HG03457 (cell line): Measurements from ENCODE around the gene BASP1.
"Not testable (repeated sequence)": the region's sequence is repeated elsewhere in the genome, so short reads cannot be mapped to it uniquely, and the experiment has no call there.

Experiments
- ATAC-seq: cut with Tn5 transposase; IDR thresholded peaks from one replicate; pipeline ENCODE4 v1.9.1; 2021; ENCODE audit warnings: moderate number of reproducible peaks; ENCODE audit not compliant: unreplicated experiment

BASP1 gene

DNA sequence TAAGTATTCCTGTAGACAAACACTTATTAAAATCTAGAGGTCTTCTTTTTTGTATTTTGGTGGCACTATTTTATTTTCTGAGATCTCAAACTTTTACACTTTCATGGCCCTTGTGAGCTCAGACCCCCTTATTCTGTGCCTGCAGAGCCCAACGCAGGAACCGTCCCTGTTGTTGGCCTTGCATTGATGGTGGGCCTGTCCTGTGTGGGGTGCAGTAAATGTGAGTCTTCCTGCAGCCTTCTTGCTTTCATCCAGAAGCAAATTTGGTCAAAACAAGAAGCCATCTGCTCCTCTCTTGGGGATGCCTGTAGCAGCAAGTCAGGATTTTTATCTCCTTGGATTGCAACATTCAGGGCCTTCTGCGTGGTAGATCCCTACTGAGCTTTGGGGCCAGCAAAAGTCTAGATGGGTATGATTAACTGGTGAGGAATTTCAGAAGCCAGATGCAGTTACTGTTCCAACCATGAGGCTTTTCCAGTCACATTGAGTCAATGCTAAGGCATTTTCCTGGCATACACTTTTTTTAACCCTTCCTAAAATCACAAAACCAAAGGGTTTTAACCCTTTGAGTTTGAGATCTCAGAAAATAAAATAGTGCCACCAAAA lies 31.7 kb downstream of the BASP1 start:
- ATAC-seq, result no peak

GRCh38 chr5:17249841-17250240 lies 32.4 kb downstream of the BASP1 start:
- ATAC-seq, result not testable (repeated sequence)

DNA sequence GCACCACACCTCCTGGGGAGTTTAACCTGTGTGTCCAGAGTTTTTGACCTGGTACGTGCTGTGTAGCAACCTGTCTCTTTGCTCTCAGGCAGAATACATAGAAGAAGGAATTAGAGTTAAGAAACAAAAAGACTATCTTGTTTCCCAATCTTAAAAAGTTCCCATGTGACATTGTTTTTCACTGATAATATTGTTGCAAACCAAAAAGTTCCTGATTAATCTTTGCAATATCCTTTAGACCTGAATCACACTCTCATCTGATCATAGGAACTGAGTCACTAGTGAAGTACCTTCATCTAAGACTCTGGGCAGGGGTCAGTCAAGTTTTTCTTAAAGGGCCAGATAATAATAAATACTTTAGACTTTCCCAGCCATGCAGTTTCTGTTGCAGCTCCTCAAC lies 35.1 kb downstream of the BASP1 start:
- no peak for ATAC-seq

DNA sequence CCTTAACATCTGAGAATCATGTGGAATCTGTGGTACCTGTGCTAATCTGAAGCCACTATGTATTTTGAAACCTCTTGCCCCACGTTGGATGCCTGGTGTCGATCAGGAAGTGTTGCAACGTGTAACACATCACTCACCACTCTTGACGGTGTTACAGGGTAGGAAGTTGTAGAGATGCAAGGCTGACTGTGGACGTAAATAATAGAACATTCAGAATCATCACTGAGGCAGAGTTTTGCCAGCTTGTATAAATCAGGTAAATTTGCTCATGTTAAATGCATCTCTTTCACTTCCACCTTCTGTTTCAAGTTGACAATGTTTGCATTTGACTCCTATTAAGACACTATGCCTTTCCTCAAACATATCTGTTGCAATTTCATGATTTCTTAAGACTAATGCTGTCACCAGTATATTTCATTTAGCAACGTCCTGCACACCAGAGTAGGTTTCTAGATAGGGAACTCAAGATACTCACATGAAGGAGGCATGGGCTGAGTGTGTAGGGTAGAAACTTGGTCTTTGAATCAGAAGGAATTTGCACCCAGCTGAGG lies 38.1 kb downstream of the BASP1 start:
- ATAC-seq, result peak; percentile 34

DNA sequence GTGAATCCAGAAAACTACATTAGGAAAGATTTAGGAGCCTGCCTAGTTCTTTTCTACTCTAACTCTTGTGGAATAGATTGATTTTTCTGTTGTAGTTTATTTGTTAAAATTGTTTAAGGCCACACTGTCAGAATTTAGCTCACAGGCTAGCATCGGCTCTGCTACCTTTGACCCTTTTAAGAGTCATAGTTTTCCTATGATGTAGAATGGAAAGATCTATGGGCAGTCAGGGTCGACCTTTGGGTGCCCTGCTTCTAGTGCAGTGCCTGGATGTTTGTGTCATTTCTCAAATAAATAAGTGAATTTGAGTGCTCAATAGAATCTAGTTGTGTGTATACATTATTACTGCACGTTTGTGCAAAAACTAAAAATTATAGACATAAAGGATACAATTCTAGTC lies 38.7 kb downstream of the BASP1 start:
- ATAC-seq, result no peak

- ATAC-seq, result no peak
Measured at GRCh38 chr5:17256839-17257238, 39.4 kb downstream of the BASP1 start.

DNA sequence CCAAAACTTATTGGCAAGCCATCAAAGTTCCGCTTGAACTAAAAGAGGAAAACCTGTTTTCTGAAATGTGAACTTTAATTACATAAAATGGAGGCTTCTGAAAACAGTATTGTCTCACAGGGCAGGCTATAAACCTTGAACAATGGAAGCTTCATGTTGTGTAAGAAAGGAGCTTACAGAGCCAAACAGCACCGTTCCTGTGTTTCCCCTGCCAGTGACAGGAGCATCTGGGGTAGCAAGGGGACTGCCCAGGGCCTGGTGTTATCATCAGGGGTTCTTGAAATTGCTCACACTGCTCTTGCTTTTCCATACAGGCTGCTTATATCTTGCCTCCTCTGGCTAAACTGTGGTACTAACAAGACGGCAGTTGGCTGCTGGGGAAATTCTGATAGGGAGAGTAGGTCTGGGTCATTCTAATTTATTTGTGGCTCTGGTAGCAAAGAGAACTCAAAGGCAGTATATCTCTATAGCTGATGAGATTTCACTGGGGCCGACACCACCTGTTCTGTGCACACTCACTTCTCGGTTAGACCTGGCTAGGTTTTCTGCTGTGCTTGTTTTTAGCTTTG lies 40.4 kb downstream of the BASP1 start:
- ATAC-seq, result peak; percentile 75

DNA sequence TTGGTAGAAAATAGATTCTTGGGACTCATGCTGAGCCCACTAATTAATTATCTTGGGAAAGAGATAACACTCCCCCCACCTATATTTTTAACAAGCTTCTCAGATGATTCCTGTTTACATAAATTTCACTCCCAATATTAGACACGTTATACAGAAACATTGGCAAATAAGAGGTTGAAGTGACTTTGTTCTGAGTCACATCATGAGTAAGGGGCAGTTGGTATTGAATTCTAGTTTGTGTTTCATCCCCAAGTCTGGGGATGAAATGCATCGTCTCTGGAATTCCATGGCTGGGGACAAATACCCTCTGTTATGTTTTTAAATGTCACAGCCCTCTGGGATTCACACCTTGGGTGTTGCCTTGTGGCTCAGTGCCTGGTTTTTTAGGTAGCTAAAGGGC lies 41.0 kb downstream of the BASP1 start:
- ATAC-seq, result no peak

DNA sequence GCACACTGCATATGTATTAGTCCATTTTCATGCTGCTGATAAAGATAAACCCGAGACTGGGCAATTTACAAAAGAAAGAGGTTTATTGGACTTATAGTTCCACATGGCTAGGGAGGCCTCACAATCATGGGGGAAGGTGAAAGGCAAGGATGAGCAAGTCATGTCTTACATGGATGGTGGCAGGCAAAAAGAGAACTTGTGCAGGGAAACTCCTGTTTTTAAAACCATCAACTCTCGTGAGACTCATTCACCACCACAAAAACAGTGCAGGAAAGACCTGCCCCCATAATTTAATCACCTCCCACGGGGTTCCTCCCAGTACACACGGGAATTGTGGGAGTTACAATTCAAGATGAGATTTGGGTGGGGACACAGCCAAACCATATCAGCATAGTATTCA lies 41.6 kb downstream of the BASP1 start:
- ATAC-seq, result not testable (repeated sequence)

DNA sequence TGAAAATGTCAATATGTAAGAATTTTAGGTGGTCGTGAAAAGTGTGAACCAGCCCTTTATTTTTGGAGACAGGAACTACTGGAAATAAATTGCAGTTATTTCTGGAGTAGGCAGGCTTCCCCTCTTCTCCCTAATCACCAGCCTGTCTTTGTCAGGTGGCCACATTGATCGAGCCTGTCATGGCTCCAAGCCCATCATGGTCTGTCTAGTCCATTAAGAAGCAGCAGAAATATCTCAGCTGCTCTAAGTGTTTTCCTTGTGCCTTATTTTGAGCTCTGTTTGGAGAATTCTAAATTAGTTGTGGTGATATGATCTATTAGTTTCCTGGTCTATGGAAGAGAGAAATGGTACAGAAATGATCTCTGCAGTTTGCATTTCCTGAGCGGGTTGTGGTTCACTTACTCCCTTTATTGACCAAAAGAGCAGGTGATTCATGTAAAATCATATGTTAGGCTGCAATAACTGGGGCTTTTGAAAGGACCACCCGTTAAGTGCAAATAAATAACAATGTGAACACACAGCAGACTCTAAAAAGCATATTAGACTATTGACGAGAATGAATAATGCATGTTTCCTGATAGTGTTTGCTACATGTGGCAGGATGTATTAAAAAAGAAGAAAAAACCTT lies 42.3 kb downstream of the BASP1 start:
- ATAC-seq, result no peak

- no peak for ATAC-seq
Measured at GRCh38 chr5:17260549-17260948, 43.1 kb downstream of the BASP1 start.

DNA sequence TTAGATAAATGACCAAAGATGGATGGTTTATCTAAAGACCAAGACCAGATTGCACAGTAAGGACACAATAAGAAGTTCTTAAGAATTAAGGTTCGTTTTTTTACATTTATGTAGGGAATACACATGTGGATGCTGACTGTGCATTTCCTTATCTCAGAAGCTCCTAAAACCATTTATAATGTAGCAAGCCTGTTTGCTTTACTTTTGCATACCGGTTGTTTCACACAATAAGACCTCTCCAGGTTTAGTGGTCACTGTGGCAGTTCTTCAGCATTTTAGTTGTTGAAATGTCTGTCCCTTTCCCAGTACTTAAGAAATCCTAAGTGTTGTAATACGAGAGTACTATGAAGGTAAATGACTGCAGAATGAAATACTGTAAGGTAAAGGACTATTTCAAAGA lies 43.6 kb downstream of the BASP1 start:
- no peak for ATAC-seq

DNA sequence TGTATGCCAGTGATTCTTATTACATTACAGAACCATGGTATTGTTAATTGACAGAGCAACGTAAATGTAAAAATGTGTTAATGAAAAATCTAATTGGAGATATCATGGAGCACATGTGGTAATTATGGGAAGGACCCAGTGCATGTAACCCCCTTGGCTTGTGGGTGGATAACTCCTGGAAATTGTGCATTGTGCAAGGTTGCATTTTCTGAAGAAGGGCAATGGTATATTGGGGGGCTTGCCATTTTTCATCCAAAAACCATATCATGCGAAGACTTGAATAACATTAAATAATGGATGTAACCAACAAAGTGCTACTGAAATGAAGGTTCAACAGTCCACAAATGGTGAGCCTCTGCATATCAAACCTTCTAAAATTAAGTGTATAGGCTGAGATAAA lies 47.6 kb downstream of the BASP1 start:
- ATAC-seq, result no peak

DNA sequence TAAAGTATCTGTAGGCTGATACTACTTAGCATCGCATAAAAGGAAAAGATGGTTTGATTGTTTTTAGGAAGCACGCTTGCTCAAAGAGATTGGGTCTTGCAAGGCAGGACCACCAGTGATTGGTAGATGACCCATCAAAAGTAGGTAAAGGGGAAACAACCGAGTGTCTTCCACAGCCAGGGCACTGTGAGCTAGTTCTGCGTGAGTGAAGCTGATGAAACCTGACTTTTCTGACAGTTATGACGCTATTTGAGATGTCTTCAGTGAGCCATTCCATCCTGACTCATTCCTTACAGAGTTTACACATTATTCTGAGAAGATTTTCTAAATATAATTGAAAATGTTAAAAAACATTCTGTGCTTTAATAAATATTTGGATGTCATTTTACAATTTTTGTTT lies 49.7 kb downstream of the BASP1 start:
- no peak for ATAC-seq

GRCh38 chr5:17269201-17269600 lies 51.8 kb downstream of the BASP1 start:
- ATAC-seq, result peak; percentile 62

DNA sequence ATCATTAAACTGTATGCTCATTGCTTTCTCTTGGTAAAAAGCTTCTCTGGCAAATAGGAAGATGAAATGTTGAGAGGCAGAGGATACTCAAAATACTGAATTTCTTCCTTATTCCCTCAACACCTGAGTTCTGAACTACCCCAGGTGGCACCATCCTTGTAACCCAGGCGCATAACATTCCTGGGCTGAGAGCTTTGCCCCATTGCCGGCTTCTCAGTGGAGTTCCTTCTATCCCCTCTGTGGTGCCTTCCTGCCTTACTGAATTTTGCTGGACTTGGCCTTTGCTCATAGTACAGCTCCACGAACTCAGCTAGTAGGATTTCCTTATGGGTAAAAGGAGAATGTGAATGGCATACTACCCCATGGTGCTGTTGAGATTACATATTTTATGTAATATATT lies 54.7 kb downstream of the BASP1 start:
- no peak for ATAC-seq

- no peak for ATAC-seq
Measured at GRCh38 chr5:17275289-17276158, 58.1 kb downstream of the BASP1 start.

DNA sequence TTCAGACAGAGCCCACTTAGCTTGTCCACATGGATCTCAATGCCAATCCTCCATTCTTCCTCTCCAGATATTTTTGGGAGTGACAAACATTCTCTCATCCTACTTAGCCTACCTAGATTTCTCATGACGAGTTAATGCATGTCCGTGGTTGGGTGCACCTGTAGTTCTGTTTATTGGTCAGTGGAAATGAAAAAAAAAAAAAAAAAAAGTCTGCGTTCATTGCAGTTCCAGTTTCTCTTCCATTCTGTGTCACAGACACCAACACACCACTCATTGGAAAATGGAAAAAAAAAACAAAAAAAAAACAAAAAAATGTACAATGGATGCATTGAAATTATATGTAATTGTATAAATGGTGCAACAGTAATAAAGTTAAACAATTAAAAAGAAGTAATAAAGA lies 59.0 kb downstream of the BASP1 start:
- peak; percentile 54 for ATAC-seq

DNA sequence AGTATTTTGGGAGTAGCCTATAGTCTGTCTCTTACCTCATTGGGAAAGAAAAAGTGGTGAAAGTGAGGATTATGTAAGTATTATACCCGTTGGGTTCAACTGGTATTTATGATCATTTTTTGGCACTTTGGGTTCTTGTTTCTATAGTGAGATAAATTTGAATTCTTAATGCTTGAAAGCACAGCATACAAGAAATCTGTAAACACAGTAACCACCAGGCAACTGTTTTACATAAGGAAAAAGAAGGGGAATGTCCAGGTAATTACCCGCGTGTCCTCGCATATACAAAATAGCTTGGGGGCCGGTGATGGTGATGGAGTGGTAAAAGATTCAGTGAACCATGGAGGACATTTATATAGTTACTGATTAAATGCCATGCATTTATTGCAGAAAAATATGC lies 60.5 kb downstream of the BASP1 start:
- ATAC-seq, result peak; percentile 47

- no peak for ATAC-seq
Measured at GRCh38 chr5:17278931-17279330, 61.5 kb downstream of the BASP1 start.

DNA sequence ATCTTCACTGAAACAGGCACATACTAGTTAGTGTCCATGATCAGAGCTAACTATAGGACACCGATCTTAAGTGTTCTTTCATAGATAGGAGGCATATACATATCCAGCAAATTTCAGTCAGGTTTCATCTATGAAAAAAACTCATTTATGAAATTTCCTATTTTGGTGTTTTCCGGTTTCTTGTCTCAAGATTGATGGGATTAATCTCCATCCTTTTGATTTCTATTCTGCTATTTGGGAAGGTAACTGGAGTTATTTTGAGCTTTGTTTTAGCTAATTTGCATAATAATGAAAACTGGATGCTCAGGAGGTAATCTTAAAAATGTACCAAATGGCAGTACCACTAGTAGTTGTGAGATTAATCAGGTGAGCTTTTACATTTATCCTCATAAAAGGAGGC lies 62.1 kb downstream of the BASP1 start:
- no peak for ATAC-seq
